ENCODE results near the gene NKD1.

GRCh38 chr16:50603206-50604064 is 55.2 kb downstream of the NKD1 start:
- TF ChIP-seq POLR2AphosphoS5 (IDR thresholded peaks at IDR 0.05) = no peak
- no peak for TF ChIP-seq CTCF (IDR thresholded peaks at IDR 0.05)
- no peak for TF ChIP-seq POLR2A (IDR thresholded peaks at IDR 0.05)

All from stomach (tissue), 4 donors.